Putamen (tissue), 1 donor: ENCODE results near the gene AP3S2.
"Not testable (repeated sequence)": the region's sequence is repeated elsewhere in the genome, so short reads cannot be mapped to it uniquely, and the experiment has no call there.

Source experiments
- DNase-seq: peaks from one replicate; pipeline ENCODE4 v3.0.0-alpha.2; 2016; ENCODE audit warnings: low spot score

AP3S2 gene

DNA sequence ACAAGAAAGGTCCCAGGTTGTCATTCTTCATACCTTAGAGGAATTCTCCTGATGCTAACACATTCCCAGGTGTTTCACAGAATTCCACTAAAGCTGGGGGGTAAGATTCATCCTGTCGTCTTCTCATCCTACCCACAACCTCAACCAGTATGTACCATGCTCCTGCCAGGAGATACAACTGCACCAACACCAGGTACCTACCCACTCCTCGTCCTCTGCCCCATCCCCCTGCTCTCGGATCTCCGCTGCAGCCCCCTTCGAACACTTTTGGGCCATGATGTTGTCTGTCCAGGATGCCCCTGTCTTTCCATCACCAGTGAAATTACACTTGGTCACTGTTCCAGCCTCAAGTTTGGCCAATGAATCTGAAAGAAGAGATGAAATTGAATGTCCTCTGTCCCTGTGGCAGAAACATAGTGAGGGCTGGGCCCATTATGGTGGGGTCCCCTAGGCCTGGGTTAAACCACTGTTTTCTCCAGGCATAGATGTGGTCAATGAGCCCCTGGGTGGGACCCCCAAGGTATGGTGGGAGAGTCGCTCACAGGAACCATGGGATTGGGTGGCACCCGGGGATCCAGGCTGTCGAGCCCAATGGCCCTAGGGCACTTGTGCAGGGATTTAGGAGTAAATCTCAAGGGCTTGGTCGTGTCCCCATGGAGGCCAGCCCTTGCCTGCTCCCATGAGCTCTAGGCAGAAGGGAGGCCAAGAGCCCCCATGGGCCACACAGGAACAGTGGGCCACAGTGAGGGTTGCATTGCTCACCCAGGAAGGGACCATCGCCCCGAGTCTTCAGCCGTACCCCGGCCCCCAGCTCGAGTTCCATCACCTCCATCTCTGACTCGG, 9.4 kb upstream of the AP3S2 start:
- DNase-seq = no peak

DNA sequence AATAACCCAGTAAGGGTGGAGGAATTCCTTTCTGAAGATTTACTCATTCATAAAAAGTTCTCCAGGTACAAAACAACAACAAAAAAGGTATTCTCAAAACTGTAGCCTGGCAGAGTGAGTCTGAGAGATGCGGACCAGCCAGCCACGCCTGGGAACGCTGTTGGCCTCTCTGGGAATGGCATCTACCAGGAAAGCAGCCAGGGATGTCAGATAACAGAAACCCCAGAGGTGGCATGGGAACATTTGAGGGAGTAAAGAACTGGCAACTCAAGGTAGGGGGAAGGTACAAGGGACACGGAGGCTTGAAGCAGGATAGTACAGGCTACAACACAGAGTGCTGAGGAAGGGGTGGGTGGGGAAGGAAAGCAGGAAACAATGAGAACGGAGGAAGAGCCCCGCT, 7.1 kb upstream of the AP3S2 start:
- no peak for DNase-seq

DNA sequence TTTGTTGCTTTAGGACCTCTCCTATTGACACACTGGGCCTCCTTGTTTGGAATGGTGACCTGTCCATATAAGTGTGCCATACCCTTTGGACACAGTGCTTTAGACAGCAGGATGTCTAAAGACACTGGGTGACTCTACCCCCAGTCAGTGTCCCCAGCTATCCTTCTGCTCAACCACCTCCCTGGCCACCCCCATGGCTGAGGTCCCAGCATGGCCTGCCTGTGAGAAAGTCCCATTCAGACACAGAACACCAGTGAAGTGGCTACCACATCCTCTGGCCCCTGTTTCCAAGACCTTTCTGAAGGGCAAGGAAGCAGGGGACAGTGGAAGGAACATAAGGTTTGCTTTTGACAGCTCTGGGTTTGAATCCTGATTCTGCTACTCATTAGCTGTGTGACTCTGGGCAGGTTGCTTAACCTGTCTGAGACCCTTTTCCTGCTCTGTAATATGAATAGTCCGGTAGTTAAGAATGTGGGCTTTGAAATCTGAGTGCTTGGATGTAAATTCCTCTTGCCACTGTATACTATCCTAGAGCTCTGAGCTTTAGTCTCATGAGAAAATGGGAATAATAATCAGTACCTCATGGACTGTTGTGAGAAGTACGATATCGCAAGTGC, 6.3 kb upstream of the AP3S2 start:
- DNase-seq = no peak

DNA sequence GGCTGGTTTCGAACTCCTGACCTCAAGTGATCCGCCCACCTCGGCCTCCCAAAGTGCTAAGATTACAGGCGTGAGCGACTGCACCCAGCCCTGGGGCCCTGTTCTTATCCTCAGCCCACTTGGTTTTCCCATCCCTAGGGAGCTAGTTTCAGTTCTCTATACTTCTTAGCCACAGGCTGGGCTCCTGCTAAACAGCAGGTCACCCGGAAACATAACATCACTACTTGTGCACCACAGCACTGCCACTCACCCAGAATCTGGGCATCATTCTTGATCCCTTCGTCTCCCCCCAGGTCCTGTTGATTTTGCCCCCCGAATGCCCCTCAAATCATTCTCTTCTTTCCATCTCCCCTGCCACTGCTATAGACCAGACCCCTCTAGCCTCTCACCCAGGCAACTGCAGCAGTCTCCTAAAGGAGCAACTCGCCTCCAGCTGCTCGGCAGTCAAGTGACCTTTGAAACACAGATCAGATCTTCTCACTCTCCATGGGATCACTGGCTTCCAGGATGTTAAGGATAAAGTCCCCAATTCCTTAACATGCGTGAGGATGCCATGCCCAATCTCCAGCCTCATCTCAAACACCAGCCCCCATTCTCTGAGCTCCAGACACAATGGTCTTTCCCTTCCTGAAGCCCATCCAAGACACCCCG, 5.6 kb upstream of the AP3S2 start:
- no peak for DNase-seq

DNA sequence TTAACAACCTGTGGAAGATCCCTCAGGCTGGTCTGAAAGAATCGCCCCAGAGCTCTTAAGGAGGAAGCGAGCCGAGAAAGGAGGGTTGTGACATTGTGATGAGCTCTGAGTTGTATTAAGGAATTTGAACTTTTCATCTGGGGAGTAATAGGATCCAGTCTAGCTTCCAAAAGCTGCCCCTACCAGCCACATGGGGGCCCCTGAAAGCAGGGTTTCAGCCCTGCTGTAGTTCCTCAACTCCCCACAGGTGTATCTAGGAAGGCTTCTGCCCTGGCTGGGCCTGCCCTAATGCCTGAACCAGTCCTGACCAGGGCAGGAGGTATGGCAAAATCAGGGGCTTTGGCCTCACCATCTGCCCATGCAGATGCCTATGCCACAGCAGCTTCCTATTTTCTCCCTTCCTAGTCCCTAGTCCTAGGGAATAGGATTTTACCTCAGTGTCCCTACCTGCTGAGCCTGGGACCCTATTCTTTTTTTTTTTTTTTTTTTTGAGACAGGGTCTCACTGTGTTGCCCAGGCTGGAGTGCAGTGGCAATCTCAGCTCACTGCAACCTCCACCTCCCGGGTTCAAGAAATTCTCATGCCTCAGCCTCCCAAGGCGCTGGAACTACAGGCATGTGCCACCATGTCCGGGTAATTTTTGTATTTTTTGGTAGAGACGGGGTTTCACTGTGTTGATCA, 5.0 kb upstream of the AP3S2 start:
- DNase-seq = peak; percentile 30

DNA sequence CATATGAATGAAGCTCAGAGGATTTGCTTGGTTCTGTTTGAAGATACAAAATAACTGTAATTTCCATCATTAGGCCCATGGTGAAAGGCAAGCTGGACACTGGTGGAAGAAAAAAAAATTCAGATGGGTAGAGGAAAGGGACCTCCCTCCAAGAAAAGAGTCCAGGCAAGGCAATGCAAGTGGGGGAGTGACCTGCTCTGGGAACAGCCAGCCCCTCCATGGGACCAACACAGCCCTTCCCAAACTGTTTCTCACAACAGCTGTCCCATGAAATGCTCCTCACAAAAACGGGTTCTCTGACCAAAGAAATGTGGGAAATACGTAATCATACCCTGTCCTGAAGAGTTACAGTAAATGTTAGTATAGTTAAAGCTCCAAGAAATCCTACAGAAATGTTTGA, 4.4 kb upstream of the AP3S2 start:
- DNase-seq = no peak

DNA sequence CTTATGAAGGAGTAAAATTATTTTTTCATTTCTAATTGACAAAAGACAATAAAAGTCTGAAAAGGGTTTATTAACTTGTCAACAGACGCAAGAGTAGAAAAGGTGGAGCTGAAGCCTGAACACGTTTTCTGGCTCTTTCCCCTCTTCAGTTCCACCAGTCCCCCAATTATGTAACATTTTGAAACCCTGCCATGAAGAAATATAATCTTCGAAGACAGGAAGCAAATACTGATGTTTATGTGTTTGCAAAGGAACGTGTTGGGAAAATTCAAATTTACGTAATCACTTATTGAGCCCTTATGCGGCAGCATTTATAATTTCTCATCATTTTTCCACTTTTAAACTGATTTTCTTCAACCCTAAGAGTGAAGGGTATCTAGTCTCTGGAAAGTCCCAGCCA, 767 bp downstream of the AP3S2 start:
- DNase-seq = no peak

DNA sequence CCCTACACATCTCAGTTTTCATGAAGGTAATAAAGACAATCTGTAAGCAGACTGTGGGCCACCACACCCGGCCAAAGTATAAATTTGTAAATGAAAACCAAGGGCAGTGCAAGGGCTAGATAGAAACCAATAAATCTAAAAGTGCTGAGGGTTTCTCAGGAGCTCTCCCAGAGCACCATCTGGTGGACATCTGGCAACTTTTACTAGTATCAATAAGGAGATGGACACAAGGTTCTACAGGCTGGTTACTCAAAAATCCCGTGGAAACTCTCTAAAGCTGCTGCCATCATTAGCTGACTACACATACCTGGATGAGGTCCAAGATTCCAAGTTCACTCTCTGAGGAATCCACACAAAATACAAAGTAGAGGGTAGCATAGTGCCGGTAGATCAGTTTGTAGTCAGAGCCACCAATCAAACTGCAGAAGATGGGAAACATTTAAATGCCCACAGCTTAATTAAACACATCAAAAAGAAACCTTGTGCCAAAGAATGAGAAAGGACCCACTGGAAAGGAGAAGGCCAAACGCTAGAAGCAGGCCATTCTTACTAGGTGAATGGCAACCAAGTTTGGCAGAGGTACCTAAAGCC, 5.5 kb downstream of the AP3S2 start:
- no peak for DNase-seq

DNA sequence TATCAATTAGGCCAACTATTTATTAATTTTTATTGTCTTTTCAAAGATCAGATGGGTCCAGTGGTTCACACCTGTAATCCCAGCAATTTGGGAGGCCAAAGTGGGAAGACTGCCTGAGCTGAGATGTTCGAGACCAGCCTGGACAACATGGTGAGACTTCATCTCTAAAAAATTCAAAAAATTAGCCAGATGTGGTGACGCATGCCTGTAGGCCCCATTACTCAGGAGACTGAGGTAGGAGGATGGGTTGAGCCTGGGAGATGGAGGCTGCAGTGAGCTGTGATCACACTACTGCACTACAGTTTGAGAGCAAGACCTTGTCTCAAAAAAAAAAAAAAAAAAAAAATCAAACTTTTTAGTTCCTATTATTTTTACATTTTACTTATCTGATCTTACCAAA, 8.2 kb downstream of the AP3S2 start:
- DNase-seq = no peak

DNA sequence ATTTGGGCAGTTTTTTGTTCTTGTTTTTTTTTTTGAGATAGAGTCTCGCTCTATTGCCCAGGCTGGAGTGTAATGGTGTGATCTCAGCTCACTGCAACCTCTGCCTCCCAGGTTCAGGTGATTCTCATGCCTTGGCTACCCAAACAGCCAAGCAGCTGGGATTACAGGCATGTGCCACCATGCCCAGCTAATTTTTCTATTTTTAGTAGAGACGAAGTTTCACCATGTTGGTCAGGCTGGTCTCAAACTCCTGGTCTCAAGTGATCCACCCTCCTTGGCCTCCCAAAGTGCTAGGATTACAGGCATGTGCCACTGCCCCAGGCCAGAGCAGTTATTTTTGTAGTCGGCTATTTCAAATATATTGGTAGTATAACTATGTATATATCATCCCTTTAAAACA, 8.6 kb downstream of the AP3S2 start:
- not testable (repeated sequence) for DNase-seq

DNA sequence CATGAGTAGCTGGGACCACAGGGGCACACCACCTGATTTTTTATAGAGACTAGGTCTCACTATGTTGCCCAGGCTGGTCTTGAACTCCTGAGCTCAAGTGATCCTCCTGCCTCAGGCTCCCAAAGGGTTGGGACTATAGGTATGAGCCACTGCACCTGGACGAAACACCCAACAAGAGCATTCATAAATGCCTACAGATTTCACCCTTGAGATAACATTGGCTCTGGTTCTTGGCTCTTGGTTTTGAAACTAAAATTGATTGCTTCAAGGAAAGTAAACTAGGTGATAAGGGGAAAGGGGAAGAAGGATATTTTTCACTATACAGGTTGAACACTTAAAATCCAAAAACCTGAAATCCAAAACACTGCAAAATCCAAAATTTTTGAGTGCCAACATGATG, 10.3 kb downstream of the AP3S2 start:
- DNase-seq = no peak

DNA sequence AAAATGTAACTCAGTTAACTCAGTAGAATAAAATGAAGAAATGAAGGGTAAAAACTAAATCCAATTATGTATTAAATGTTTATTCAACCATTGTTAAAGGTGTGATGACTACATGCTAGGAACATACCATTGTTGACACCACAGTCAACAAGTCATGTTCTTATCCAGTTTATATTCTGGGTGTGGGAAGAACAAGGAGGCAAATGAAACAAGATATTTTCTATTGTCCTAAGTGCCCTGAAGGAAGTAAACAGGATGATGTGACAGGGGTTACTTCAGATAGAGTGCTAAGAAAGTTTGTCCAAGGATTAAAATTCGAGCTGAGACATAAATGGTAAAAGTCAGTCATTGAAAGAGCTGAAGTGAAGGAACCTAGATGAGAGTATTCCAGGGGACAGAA, 13.1 kb downstream of the AP3S2 start:
- DNase-seq = no peak

DNA sequence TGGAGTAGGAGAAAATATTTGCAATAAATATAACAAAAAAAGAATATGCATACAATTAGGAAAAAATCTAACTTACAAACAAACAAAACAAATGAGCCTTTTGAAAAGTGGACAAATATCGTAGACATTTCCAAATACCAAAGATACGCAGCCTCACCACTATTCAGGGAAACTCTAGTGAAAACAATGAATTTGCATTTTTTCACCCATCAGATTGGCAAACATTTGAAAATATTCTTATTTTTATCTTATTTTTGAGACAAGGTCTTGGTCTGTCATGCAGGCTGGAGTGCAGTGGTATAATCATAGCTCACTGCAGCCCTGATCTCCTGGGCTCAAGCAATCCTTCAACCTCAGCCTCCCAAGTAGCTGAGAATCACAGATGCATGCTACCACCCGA, 15.5 kb downstream of the AP3S2 start:
- no peak for DNase-seq

DNA sequence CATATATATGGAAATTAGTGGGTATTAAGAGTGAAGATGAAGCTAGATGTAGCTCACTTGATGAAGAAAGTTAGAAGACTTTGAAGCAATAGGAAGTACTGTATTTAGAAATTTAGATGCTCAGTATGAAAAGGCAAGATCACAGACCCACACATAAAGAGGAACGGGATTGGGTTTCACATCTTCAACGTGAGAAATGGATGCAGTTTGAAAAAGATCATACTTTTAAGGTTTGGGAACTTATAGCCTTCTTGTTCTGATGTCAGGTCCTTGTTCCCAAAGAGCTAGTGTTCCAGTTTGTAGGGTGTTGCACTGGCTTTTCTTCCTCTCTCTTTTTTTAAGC, 16.7 kb downstream of the AP3S2 start:
- DNase-seq = no peak

DNA sequence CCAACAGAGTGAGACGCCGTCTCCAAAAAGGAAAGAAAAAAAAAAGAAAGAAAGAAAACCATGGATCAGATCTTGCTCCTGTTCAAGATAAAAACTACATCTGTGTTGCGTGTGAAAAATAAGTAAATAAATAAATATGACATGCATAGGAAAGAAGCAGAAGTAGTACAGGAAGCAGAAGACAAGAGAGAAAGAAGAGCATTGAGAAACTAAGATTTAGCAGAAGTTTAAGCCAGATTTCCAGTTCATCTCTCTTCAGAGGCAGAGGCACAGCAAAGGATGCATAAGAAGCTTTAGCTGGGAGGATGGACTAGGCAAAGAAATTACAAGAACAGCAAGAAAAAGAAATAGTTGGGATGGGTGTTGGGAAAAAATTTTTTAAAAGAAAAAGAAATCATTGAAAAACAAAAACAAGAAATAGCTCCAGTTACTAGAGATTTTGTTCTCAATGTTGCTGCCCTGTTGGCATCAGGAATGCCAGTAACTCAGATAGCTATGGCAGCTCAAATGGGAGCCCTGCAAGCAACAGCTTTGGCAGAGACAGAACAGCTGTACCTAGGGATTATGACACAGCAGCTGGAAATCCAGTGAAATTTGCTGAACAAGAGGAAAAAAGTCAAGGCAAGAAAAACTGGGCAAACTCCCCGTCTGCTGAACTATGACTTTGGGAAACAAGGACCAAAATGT, 17.3 kb downstream of the AP3S2 start:
- no peak for DNase-seq

DNA sequence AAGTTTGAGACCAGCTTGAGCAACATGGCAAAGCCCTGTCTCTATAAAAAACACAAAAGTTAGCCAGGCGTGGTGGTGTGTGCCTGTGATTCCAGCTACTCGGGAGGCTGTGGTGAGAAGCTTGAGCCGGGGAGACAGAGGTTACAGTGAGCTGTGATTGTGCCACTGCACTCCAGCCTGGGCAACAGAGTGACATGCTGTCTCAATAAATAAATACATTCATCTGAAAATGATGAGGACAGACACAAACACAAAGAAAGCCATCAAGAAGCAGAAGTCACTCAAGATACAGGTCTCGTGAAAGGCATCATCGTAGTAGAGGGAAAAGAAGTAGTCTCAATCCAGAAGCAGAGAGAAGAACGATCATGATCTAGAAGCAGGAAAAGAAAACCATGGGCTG, 18.1 kb downstream of the AP3S2 start:
- DNase-seq = no peak

DNA sequence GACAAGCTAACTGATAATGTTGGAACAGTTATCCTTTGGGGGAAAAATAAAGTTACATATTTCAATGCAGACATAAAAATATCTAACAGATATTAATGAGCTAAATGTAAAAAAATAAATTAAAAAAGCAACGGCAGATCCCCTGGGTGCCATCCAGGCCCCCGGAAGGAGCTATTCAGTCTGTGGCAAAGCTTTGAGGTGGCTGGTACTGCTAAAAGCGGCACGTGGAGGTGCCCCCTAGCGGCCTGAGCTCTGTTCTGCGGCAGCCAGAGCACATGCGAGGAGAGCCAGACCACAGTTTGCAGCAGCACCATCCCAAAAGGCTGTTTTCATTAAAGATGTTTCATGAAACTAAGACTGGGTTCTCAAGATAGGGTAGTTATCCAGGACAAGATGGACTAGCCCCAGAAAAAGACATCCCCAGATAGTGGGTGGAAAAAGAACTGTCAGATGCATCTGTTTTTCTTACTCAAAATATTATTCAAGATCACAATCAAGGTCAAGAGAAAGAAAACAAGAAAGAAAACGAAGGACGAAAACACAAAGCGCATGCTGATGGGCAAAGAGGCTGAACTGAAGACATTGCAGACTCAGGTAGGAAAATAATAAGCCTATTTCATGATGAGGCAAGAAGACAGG, 18.7 kb downstream of the AP3S2 start:
- DNase-seq = peak; percentile 58

DNA sequence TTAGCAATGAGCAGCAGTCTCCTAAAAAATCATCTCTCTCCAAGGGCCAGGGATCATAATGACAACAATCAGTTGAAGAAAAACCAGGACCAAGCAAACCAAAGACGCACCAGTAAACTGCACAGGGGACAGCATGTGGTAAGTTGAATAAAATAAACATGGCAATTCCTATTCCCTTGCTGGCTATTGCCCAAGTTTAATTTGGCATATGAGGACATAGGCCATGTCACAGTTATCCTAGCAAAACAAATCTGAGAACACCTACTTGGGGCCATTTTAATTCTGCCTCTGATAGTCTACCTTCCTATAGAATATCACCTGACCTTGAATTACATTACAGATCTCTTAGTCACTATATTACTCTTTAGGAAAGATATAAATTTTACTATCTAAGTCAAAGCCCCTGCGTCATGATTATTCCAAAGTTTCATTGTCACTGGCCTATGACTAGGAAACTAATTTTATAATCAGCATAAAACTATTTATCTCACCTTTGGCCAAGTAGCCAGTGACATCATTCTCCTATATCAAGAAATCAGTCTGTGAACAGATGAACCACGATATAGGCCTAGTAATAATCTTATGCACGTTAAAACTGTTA, 23.0 kb downstream of the AP3S2 start:
- no peak for DNase-seq

DNA sequence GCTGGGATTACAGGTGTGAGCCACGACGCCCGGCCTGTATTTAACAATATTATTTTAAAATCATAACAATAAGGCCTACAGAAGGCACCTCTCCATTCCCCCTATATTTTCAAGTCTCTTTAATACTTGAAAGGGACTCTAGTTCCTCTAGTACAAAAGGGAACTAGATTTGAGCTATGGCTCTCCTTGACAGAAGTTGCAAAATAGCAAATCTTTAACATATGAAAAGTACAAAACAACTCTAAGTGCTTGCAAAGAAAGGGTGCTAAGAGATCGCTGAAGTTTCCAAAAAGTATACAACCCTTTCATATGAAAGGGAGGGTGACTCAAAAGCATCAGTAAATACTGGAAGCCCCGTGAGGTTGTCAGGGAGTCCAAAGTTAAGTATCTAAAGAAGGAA, 23.8 kb downstream of the AP3S2 start:
- DNase-seq = no peak

DNA sequence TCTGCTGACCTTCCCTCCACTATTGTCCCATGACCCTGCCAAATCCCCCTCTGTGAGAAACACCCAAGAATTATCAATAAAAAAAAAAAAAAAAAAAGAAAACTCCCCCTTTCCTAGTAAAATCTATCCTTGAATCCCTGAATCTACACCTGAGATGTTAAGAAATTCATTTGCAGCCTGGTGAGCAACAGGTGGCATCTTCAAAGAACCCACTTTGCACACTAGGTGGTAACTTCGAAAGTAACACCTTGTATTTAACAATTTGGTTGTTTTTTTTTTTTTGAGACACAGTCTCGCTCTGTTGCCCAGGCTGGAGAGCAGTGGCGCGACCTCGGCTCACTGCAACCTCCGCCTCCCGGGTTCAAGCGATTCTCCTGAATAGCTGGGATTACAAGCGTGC, 24.3 kb downstream of the AP3S2 start:
- not testable (repeated sequence) for DNase-seq
